HG02970 (cell line): ENCODE data around the gene MAP3K5.
"Not testable (repeated sequence)": the region's sequence is repeated elsewhere in the genome, so short reads cannot be mapped to it uniquely, and the experiment has no call there.

ENCODE experiments used
- ATAC-seq: cut with Tn5 transposase; IDR thresholded peaks from one replicate; pipeline ENCODE4 v1.9.1; 2021; ENCODE audit warnings: mild to moderate bottlenecking, moderate library complexity, moderate number of reproducible peaks; ENCODE audit not compliant: unreplicated experiment, low FRiP score

Gene MAP3K5

GRCh38 chr6:136693090-136693489, 99.2 kb downstream of the MAP3K5 start:
- ATAC-seq = no peak

GRCh38 chr6:136687894-136688293, 104.4 kb downstream of the MAP3K5 start:
- ATAC-seq = not testable (repeated sequence)

- ATAC-seq = no peak
These were observed 106.7 kb downstream of the MAP3K5 start for GRCh38 chr6:136685540-136686108.

GRCh38 chr6:136684466-136684865, 107.8 kb downstream of the MAP3K5 start:
- no peak for ATAC-seq

- ATAC-seq = no peak
These were observed 108.9 kb downstream of the MAP3K5 start for GRCh38 chr6:136683209-136683941.

GRCh38 chr6:136682292-136682691, 110.0 kb downstream of the MAP3K5 start:
- ATAC-seq = no peak

GRCh38 chr6:136677822-136678221, 114.5 kb downstream of the MAP3K5 start:
- ATAC-seq = no peak

GRCh38 chr6:136677344-136677743, 114.9 kb downstream of the MAP3K5 start:
- no peak for ATAC-seq

- no peak for ATAC-seq
These were observed 116.2 kb downstream of the MAP3K5 start for GRCh38 chr6:136676075-136676474.

GRCh38 chr6:136673571-136673970, 118.7 kb downstream of the MAP3K5 start:
- ATAC-seq = no peak

GRCh38 chr6:136672144-136672543, 120.1 kb downstream of the MAP3K5 start:
- no peak for ATAC-seq

GRCh38 chr6:136669299-136669699, 123.0 kb downstream of the MAP3K5 start:
- no peak for ATAC-seq

GRCh38 chr6:136668571-136668970, 123.7 kb downstream of the MAP3K5 start:
- ATAC-seq = no peak

GRCh38 chr6:136666041-136666440, 126.2 kb downstream of the MAP3K5 start:
- no peak for ATAC-seq

GRCh38 chr6:136662347-136663237, 129.7 kb downstream of the MAP3K5 start:
- no peak for ATAC-seq

- ATAC-seq = no peak
These were observed 131.6 kb downstream of the MAP3K5 start for GRCh38 chr6:136660727-136661126.

GRCh38 chr6:136659991-136660499, 132.2 kb downstream of the MAP3K5 start:
- ATAC-seq = no peak

GRCh38 chr6:136658711-136659110, 133.6 kb downstream of the MAP3K5 start:
- ATAC-seq = no peak

- no peak for ATAC-seq
These were observed 134.6 kb downstream of the MAP3K5 start for GRCh38 chr6:136657666-136658065.

- ATAC-seq = no peak
These were observed 136.2 kb downstream of the MAP3K5 start for GRCh38 chr6:136656121-136656520.
